ENCODE data around the gene RNF169.
A peak's percentile ranks its signal among the peaks of the same experiment; 100 is the strongest.

The RNF169 gene

GRCh38 chr11:74748211-74749126 lies at the start of gene RNF169:
Gene RNF169 (plus strand): TSS chr11:74748849. CDS start chr11:74748881, 32 bp downstream.
- DNase-seq: peak; percentile 96

GRCh38 chr11:74699615-74700396 lies 48.8 kb upstream of the RNF169 start:
- DNase-seq: no peak

GRCh38 chr11:74701351-74701750 lies 47.3 kb upstream of the RNF169 start:
- no peak for DNase-seq

- peak; percentile 82 for DNase-seq
Measured at GRCh38 chr11:74702383-74703007, 46.2 kb upstream of the RNF169 start.

- no peak for DNase-seq
Measured at GRCh38 chr11:74703211-74703610, 45.4 kb upstream of the RNF169 start.

GRCh38 chr11:74707182-74707581 lies 41.5 kb upstream of the RNF169 start:
- DNase-seq: no peak

- DNase-seq: no peak
Measured at GRCh38 chr11:74707602-74708510, 40.8 kb upstream of the RNF169 start.

- no peak for DNase-seq
Measured at GRCh38 chr11:74709175-74709574, 39.5 kb upstream of the RNF169 start.

- no peak for DNase-seq
Measured at GRCh38 chr11:74710281-74710938, 38.2 kb upstream of the RNF169 start.

- DNase-seq: no peak
Measured at GRCh38 chr11:74713686-74714085, 35.0 kb upstream of the RNF169 start.

- no peak for DNase-seq
Measured at GRCh38 chr11:74714904-74715303, 33.7 kb upstream of the RNF169 start.

GRCh38 chr11:74717221-74717969 lies 31.3 kb upstream of the RNF169 start:
- no peak for DNase-seq

- no peak for DNase-seq
Measured at GRCh38 chr11:74719011-74719410, 29.6 kb upstream of the RNF169 start.

GRCh38 chr11:74720596-74721478 lies 27.8 kb upstream of the RNF169 start:
- DNase-seq: no peak

GRCh38 chr11:74721479-74721835 lies 27.2 kb upstream of the RNF169 start:
- DNase-seq: no peak

- DNase-seq: no peak
Measured at GRCh38 chr11:74723511-74723910, 25.1 kb upstream of the RNF169 start.

- DNase-seq: no peak
Measured at GRCh38 chr11:74725701-74726100, 22.9 kb upstream of the RNF169 start.

GRCh38 chr11:74726547-74727182 lies 22.0 kb upstream of the RNF169 start:
- DNase-seq: peak; percentile 82

- peak; percentile 22 for DNase-seq
Measured at GRCh38 chr11:74729397-74729796, 19.3 kb upstream of the RNF169 start.

Data from activated effector memory CD4-positive, alpha-beta T cell treated with anti-CD3 and anti-CD28 coated beads, Interleukin-2, amount 50 U/mL, for 16 hours (primary cell).